Measurements from ENCODE around the gene ZNHIT1. TPM values are rescaled to one million over a fixed set of nuclear protein-coding genes. Genes with fewer than 3 reads are reported as not detected.
A peak's percentile ranks its signal among the peaks of the same experiment; 100 is the strongest.

ZNHIT1 gene
- total and polyA plus RNA-seq, 4 donors = 52.7 to 149 (median 92.4) TPM

GRCh38 chr7:101239191-101239950 lies 21.4 kb downstream of the ZNHIT1 start:
- peaks cover 0 to 6% (median 4%) of the 10 kb centered on the region in 4 donors for H3K36me3 ChIP-seq (ENCODE audit: control insufficient read depth in 4 of 4, insufficient read depth in 3 of 4, low read depth in 1 of 4, low read length in 3 of 4)
- H3K9ac ChIP-seq (ENCODE audit: low read depth in 1 of 2, low read length in 2 of 2) = no peak overlapping the region
- H3K4me3 ChIP-seq (ENCODE audit: low read depth in 1 of 3, low read length in 3 of 3) = no peak overlapping the region
- H3K27me3 ChIP-seq (ENCODE audit: control insufficient read depth in 4 of 4, insufficient read depth in 4 of 4, low read length in 3 of 4) = no peaks in the 10 kb centered on the region
- H3K27ac ChIP-seq (ENCODE audit: low read depth in 1 of 2, low read length in 2 of 2) = peak overlapping the region; percentile 91 to 97
- H3K9me3 ChIP-seq (ENCODE audit: control insufficient read depth in 4 of 4, low read length in 3 of 4) = no peaks in the 10 kb centered on the region
- peaks cover 7 to 47% (median 29%) of the 10 kb centered on the region in 4 donors for H3K4me1 ChIP-seq (ENCODE audit: control insufficient read depth in 4 of 4, insufficient read depth in 4 of 4, low read length in 3 of 4)
- no peak for DNase-seq (ENCODE audit: low spot score)
- 77% methylated on average over 27 of the region's 27 CpGs for WGBS
- no peak for TF ChIP-seq GABPA (IDR thresholded peaks at IDR 0.05 in 1 of 2, conservative IDR thresholded peaks at IDR 0.05 in 1 of 2)
- TF ChIP-seq SP1 (IDR thresholded peaks at IDR 0.05) = peak; percentile 11

- no peaks in the 10 kb centered on the region for H3K9me3 ChIP-seq (ENCODE audit: control insufficient read depth in 4 of 4, low read length in 3 of 4)
- H3K9ac ChIP-seq (ENCODE audit: low read depth in 1 of 2, low read length in 2 of 2) = no peak overlapping the region
- H3K4me3 ChIP-seq (ENCODE audit: low read depth in 1 of 3, low read length in 3 of 3) = no peak overlapping the region
- peak overlapping the region in 1 of 2 donors; percentile 91 for H3K27ac ChIP-seq (ENCODE audit: low read depth in 1 of 2, low read length in 2 of 2)
- TF ChIP-seq JUND (IDR thresholded peaks at IDR 0.05) (no peak), FOXA2 (IDR thresholded peaks at IDR 0.05) (no peak), RXRA (IDR thresholded peaks at IDR 0.05) (no peak), YY1 (IDR thresholded peaks at IDR 0.05) (no peak), SP1 (IDR thresholded peaks at IDR 0.05) (no peak), HNF4A (conservative IDR thresholded peaks at IDR 0.05) (no peak), RAD21 (IDR thresholded peaks at IDR 0.05) (no peak), ATF3 (IDR thresholded peaks at IDR 0.05) (no peak)
- peaks cover 0 to 6% (median 4%) of the 10 kb centered on the region in 4 donors for H3K36me3 ChIP-seq (ENCODE audit: control insufficient read depth in 4 of 4, insufficient read depth in 3 of 4, low read depth in 1 of 4, low read length in 3 of 4)
- DNase-seq (ENCODE audit: low spot score) = no peak
- no peaks in the 10 kb centered on the region for H3K27me3 ChIP-seq (ENCODE audit: control insufficient read depth in 4 of 4, insufficient read depth in 4 of 4, low read length in 3 of 4)
- 97% methylated on average over 9 of the region's 9 CpGs for WGBS
- H3K4me1 ChIP-seq (ENCODE audit: control insufficient read depth in 4 of 4, insufficient read depth in 4 of 4, low read length in 3 of 4) = peaks cover 7 to 47% (median 29%) of the 10 kb centered on the region in 4 donors
These were observed 21.9 kb downstream of the ZNHIT1 start for GRCh38 chr7:101239951-101240220.

GRCh38 chr7:101240226-101241014 lies 22.5 kb downstream of the ZNHIT1 start:
- peaks cover 9 to 51% (median 33%) of the 10 kb centered on the region in 4 donors for H3K4me1 ChIP-seq (ENCODE audit: control insufficient read depth in 4 of 4, insufficient read depth in 4 of 4, low read length in 3 of 4)
- H3K36me3 ChIP-seq (ENCODE audit: control insufficient read depth in 4 of 4, insufficient read depth in 3 of 4, low read depth in 1 of 4, low read length in 3 of 4) = peaks cover 0 to 6% (median 4%) of the 10 kb centered on the region in 4 donors
- H3K4me3 ChIP-seq (ENCODE audit: low read depth in 1 of 3, low read length in 3 of 3) = no peak overlapping the region
- no peak overlapping the region for H3K9ac ChIP-seq (ENCODE audit: low read depth in 1 of 2, low read length in 2 of 2)
- H3K27ac ChIP-seq (ENCODE audit: low read depth in 1 of 2, low read length in 2 of 2) = no peak overlapping the region
- peak; percentile 87 for DNase-seq (ENCODE audit: low spot score)
- H3K9me3 ChIP-seq (ENCODE audit: control insufficient read depth in 4 of 4, low read length in 3 of 4) = no peaks in the 10 kb centered on the region
- TF ChIP-seq MAX (IDR thresholded peaks at IDR 0.05) (no peak), TAF1 (conservative IDR thresholded peaks at IDR 0.05) (no peak), REST (IDR thresholded peaks at IDR 0.05) (no peak), EGR1 (IDR thresholded peaks at IDR 0.05; ENCODE audit: low read depth in 2 of 2) (no peak), NR2F2 (IDR thresholded peaks at IDR 0.05) (no peak), RAD21 (IDR thresholded peaks at IDR 0.05) (no peak), ATF3 (IDR thresholded peaks at IDR 0.05) (no peak), RXRA (IDR thresholded peaks at IDR 0.05) (no peak), GABPA (IDR thresholded peaks at IDR 0.05 in 1 of 2, conservative IDR thresholded peaks at IDR 0.05 in 1 of 2) (no peak), SP1 (IDR thresholded peaks at IDR 0.05) (no peak), HNF4A (conservative IDR thresholded peaks at IDR 0.05) (no peak), YY1 (IDR thresholded peaks at IDR 0.05) (no peak), JUND (IDR thresholded peaks at IDR 0.05) (no peak), FOXA1 (IDR thresholded peaks at IDR 0.05) (no peak), HNF4G (IDR thresholded peaks at IDR 0.05) (no peak), FOXA2 (IDR thresholded peaks at IDR 0.05) (no peak), CTCF (IDR thresholded peaks at IDR 0.05; ENCODE audit: low read depth, low read length, missing input control) (no peak)
- no peaks in the 10 kb centered on the region for H3K27me3 ChIP-seq (ENCODE audit: control insufficient read depth in 4 of 4, insufficient read depth in 4 of 4, low read length in 3 of 4)
- WGBS = 92% methylated on average over 32 of the region's 32 CpGs

Data from liver (tissue), 9 donors.